IMR-90 (cell line): ENCODE measurements around the gene WDR91. TPM values are rescaled to one million over a fixed set of nuclear protein-coding genes. Genes with fewer than 3 reads are reported as not detected.

Source experiments
- ATAC-seq: fragments of 200-7000 bp; cut with Tn5 transposase; 2 replicates; pipeline ENCODE4 v1.9.1; 2020; ENCODE audit warnings: low read depth, mild to moderate bottlenecking, moderate library complexity
- BruUV-seq: library from RNA; stranded (reverse); fragments of 400-500 nt; replicated peaks from 2 replicates; lab custom pipeline; 2021; lab: Mats Ljungman, UMichigan
- CTCF ChIA-PET: fragments of 300-600 bp; formaldehyde crosslinking; extraction: SDS; loops from one replicate; lab custom pipeline; 2021; ENCODE audit warnings: antibody characterized with exemption; lab: Yijun Ruan, JAX
- POLR2A ChIA-PET: fragments of 300-600 bp; sonication (Branson Sonifier 250); formaldehyde crosslinking; loops from one replicate; lab custom pipeline; 2022; ENCODE audit warnings: antibody characterized with exemption; ENCODE audit not compliant: unreplicated experiment; lab: Charles Lee
- DNase-seq: peaks from one replicate; pipeline ENCODE4 v3.0.0; 2013
- H2AFZ ChIP-seq: replicated peaks from 2 replicates; pipeline ENCODE3; 2013; ENCODE audit warnings: low read length, mild to moderate bottlenecking; ENCODE audit not compliant: poor library complexity
- H2AK5ac ChIP-seq: 2 replicates; pipeline ENCODE4 v1.6.1; 2013; ENCODE audit warnings: low read depth, low read length, inconsistent platforms
- H2AK9ac ChIP-seq: replicated peaks from 2 replicates; pipeline ENCODE3; 2013; ENCODE audit warnings: mild to moderate bottlenecking, low read depth, low read length, moderate library complexity; ENCODE audit not compliant: poor library complexity
- H2BK120ac ChIP-seq: 2 replicates; pipeline ENCODE4 v1.6.1; 2013; ENCODE audit warnings: low read depth, low read length, inconsistent platforms
- H2BK15ac ChIP-seq: 3 replicates; pipeline ENCODE4 v1.6.1; 2013; ENCODE audit warnings: low read depth, low read length, inconsistent platforms
- H2BK20ac ChIP-seq: 2 replicates; pipeline ENCODE4 v1.6.1; 2013; ENCODE audit warnings: low read depth, mild to moderate bottlenecking, inconsistent platforms, low read length, moderate library complexity
- H2BK5ac ChIP-seq: 2 replicates; pipeline ENCODE4 v1.6.1; 2013; ENCODE audit warnings: mild to moderate bottlenecking, low read depth, low read length, inconsistent platforms; ENCODE audit not compliant: poor library complexity, severe bottlenecking
- H3K14ac ChIP-seq: replicated peaks from 2 replicates; pipeline ENCODE4 v1.6.1; 2013; ENCODE audit warnings: low read depth, low read length, inconsistent platforms
- H3K18ac ChIP-seq: 2 replicates; pipeline ENCODE4 v1.6.1; 2013; ENCODE audit warnings: low read depth, low read length, control low read depth
- H3K23ac ChIP-seq: 2 replicates; pipeline ENCODE4 v1.6.1; 2013; ENCODE audit warnings: low read depth, low read length, inconsistent platforms
- H3K27ac ChIP-seq: 2 replicates; pipeline ENCODE4 v1.5.1; 2013; ENCODE audit warnings: mild to moderate bottlenecking, control low read depth, low read length; ENCODE audit not compliant: insufficient read depth
- H3K27me3 ChIP-seq: 2 replicates; pipeline ENCODE4 v1.6.1; 2013; ENCODE audit warnings: low read length; ENCODE audit not compliant: control insufficient read depth, insufficient read depth
- H3K36me3 ChIP-seq: 2 replicates; pipeline ENCODE4 v1.6.1; 2013; ENCODE audit warnings: low read length, mixed read lengths; ENCODE audit not compliant: control insufficient read depth, insufficient read depth
- H3K4ac ChIP-seq: 2 replicates; pipeline ENCODE4 v1.6.1; 2013; ENCODE audit warnings: low read depth, low read length, inconsistent platforms
- H3K4me1 ChIP-seq: 2 replicates; pipeline ENCODE4 v1.6.1; 2013; ENCODE audit warnings: low read length, mixed read lengths; ENCODE audit not compliant: control insufficient read depth, insufficient read depth
- H3K4me2 ChIP-seq: 2 replicates; pipeline ENCODE4 v1.6.1; 2013; ENCODE audit warnings: low read depth, mild to moderate bottlenecking, control low read depth, low read length, moderate library complexity
- H3K4me3 ChIP-seq: 2 replicates; pipeline ENCODE4 v1.5.1; 2013; ENCODE audit warnings: low read depth, mild to moderate bottlenecking, control low read depth, low read length, moderate library complexity; ENCODE audit not compliant: insufficient read depth
- H3K56ac ChIP-seq: 2 replicates; pipeline ENCODE4 v1.6.1; 2013; ENCODE audit warnings: low read length, inconsistent platforms; ENCODE audit not compliant: insufficient read depth; ENCODE audit errors: extremely low read depth
- H3K79me1 ChIP-seq, 2 experiments: 2 replicates each; pipeline ENCODE4 v1.6.1; 2013; ENCODE audit warnings: low read length in 2 of 2, inconsistent platforms in 1 of 2, low read depth in 1 of 2
- H3K9ac ChIP-seq: 2 replicates; pipeline ENCODE4 v1.6.1; 2013; ENCODE audit warnings: low read depth, low read length, control low read depth
- H3K9me1 ChIP-seq: 2 replicates; pipeline ENCODE4 v1.6.1; 2013; ENCODE audit warnings: low read length, inconsistent platforms; ENCODE audit not compliant: insufficient read depth
- H3K9me3 ChIP-seq: 2 replicates; pipeline ENCODE4 v1.6.1; 2013; ENCODE audit warnings: low read length; ENCODE audit not compliant: control insufficient read depth, insufficient read depth
- H4K20me1 ChIP-seq: 2 replicates; pipeline ENCODE4 v1.6.1; 2013; ENCODE audit warnings: low read length, inconsistent platforms; ENCODE audit not compliant: insufficient read depth
- H4K5ac ChIP-seq: 2 replicates; pipeline ENCODE4 v1.6.1; 2013; ENCODE audit warnings: mild to moderate bottlenecking, low read depth, low read length, control low read depth
- H4K8ac ChIP-seq, 2 experiments: 2 replicates each; pipeline ENCODE4 v1.6.1; 2013; ENCODE audit warnings: low read depth in 2 of 2, low read length in 2 of 2, control low read depth in 1 of 2, inconsistent platforms in 1 of 2
- H4K91ac ChIP-seq: 2 replicates; pipeline ENCODE4 v1.6.1; 2013; ENCODE audit warnings: low read depth, low read length, inconsistent platforms; ENCODE audit not compliant: insufficient read depth
- BHLHE40 ChIP-seq: fragments of 150-350 bp; IDR thresholded peaks from 2 replicates; pipeline ENCODE4 v1.6.1; 2016; ENCODE audit warnings: mild to moderate bottlenecking, low read depth, low read length
- RAD21 ChIP-seq: IDR thresholded peaks from 2 replicates; pipeline ENCODE4 v1.6.1; 2012; ENCODE audit warnings: low read length, improper control_type of control experiment
- RCOR1 ChIP-seq: IDR thresholded peaks from 2 replicates; pipeline ENCODE4 v1.6.1; 2012; ENCODE audit warnings: mild to moderate bottlenecking, low read length, improper control_type of control experiment; ENCODE audit not compliant: insufficient replicate concordance
- WGBS, 2 experiments: methylation state at CpG; one replicate each; pipeline versions ENCODE4 v1.1.5 to v1.1.7; 2013; ENCODE audit warnings: missing lambda C conversion rate in 2 of 2; ENCODE audit not compliant: insufficient read length in 1 of 2; ENCODE audit errors: extremely low coverage in 2 of 2; 5-methylcytosine and 5-hydroxymethylcytosine counted together
- dilution Hi-C: fragments of 300-500 bp; cut with HindIII; formaldehyde crosslinking; loops from one replicate; pipeline ENCODE4 v1.14.3; 2018; ENCODE audit warnings: low sequenced_read_pairs; ENCODE audit not compliant: unreplicated experiment
- in situ Hi-C: fragments of 300-500 bp; cut with MboI; formaldehyde crosslinking; loops from 3 replicates; pipeline ENCODE4 v1.14.3; 2019; ENCODE audit warnings: low sequenced_read_pairs, inconsistent platforms, mixed read lengths
- intact Hi-C: fragments of 100-400 bp; cut with micrococcal nuclease; formaldehyde crosslinking; loops from 2 replicates; pipeline ENCODE4 v1.10.0; 2022
- polyA plus RNA-seq, 3 experiments: library from polyadenylated mRNA; depleted of rRNA; stranded (reverse); fragments of >200 nt; gene quantifications; 2 replicates each; pipeline ENCODE4 v1.2.3, GENCODE V29; 2012; ENCODE audit warnings: low replicate concordance in 1 of 3
- total RNA-seq: library from RNA; depleted of rRNA; stranded (reverse); fragments of >200 nt; gene quantifications from 2 replicates; pipeline ENCODE4 v1.2.3, GENCODE V29; 2012

The WDR91 gene
- total and polyA plus RNA-seq, 2 of the 4 experiments (the other 2 are of a cell fraction): 5.2 to 10.3 TPM

- Histone ChIP-seq H3K14ac (no peak overlapping the region), H2AK5ac (peak overlapping the region; percentile 48; the same call in 1 of the 2 replicates), H3K9ac (no peak overlapping the region), H4K20me1 (no peaks in the 10 kb centered on the region), H3K18ac (peak overlapping the region; percentile 39; the same call in 1 of the 2 replicates), H2BK15ac (peak overlapping the region; percentile 55; the same call in 1 of the 3 replicates), H2BK5ac (peak overlapping the region; percentile 55), H3K4me2 (no peak overlapping the region), H3K56ac (no peak overlapping the region), H3K79me1 (peaks cover 0 to 11% of the 10 kb centered on the region in 2 experiments; a peak in 1 of 4 replicates), H3K36me3 (peaks cover 19% of the 10 kb centered on the region), H4K91ac (peak overlapping the region; percentile 26; the same call in 1 of the 2 replicates), H3K4ac (peak overlapping the region; percentile 65), H2AFZ (no peak overlapping the region), H3K9me1 (peaks cover 9% of the 10 kb centered on the region), H3K4me3 (no peak overlapping the region), H3K4me1 (peaks cover 13% of the 10 kb centered on the region), H4K8ac (peak overlapping the region in 1 of 2 experiments; percentile 10; a peak in 1 of 4 replicates), H2BK120ac (peak overlapping the region; percentile 60), H3K23ac (no peak overlapping the region), H3K9me3 (no peaks in the 10 kb centered on the region), H3K27me3 (no peaks in the 10 kb centered on the region), H3K27ac (no peak overlapping the region), H4K5ac (no peak overlapping the region; the same call in 1 of the 2 replicates), H2BK20ac (peak overlapping the region; percentile 84; the same call in 1 of the 2 replicates), H2AK9ac (peak overlapping the region; percentile 53)
- 100% methylated on average over 2 of the region's 12 CpGs; no CpG with 5 or more reads in 1 of the 2 experiments for WGBS, 2 experiments
- BruUV-seq: no TSS peak
- intact Hi-C loops: no loop called here
- TF ChIP-seq RAD21 (no peak), RCOR1 (no peak), BHLHE40 (no peak)
- dilution Hi-C loops: no loop called here
- in situ Hi-C loops: no loop called here
- ChIA-PET POLR2A (no interaction called here), CTCF (no interaction called here)
- ATAC-seq: no peak
- peak; percentile 22 for DNase-seq
Observed at GRCh38 chr7:135194494-135195095, 16.7 kb downstream of the WDR91 start.
